ENCODE data around the gene RER1. TPM values are rescaled to one million over a fixed set of nuclear protein-coding genes. Genes with fewer than 3 reads are reported as not detected.
A peak's percentile ranks its signal among the peaks of the same experiment; 100 is the strongest.
"Not testable (repeated sequence)": the region's sequence is repeated elsewhere in the genome, so short reads cannot be mapped to it uniquely, and the experiment has no call there.

RER1 gene
- total RNA-seq, 1 donor from 2014 or later = 164 TPM

GRCh38 chr1:2433936-2434655 is 42.5 kb downstream of the RER1 start:
- intact Hi-C loops (cut with micrococcal nuclease) = no loop called here
- H3K27ac Mint-ChIP-seq = no peak overlapping the region
- no peak overlapping the region for H3K4me3 Mint-ChIP-seq
- no peaks in the 10 kb centered on the region for H3K4me1 Mint-ChIP-seq
- H3K36me3 Mint-ChIP-seq (ENCODE audit: low read depth) = no peaks in the 10 kb centered on the region
- no peaks in the 10 kb centered on the region for H3K9me3 Mint-ChIP-seq
- no peak for DNase-seq
- H3K27me3 Mint-ChIP-seq = no peaks in the 10 kb centered on the region

- no peaks in the 10 kb centered on the region for H3K9me3 Mint-ChIP-seq
- no peaks in the 10 kb centered on the region for H3K27me3 Mint-ChIP-seq
- no peaks in the 10 kb centered on the region for H3K36me3 Mint-ChIP-seq (ENCODE audit: low read depth)
- no peaks in the 10 kb centered on the region for H3K4me1 Mint-ChIP-seq
- intact Hi-C loops (cut with micrococcal nuclease) = no loop called here
- H3K4me3 Mint-ChIP-seq = no peak overlapping the region
- no peak for DNase-seq
- peak overlapping the region; percentile 8 for H3K27ac Mint-ChIP-seq
Observed at GRCh38 chr1:2435091-2435490, 43.5 kb downstream of the RER1 start.

GRCh38 chr1:2435746-2436355 is 44.2 kb downstream of the RER1 start:
- DNase-seq = no peak
- H3K4me1 Mint-ChIP-seq = no peaks in the 10 kb centered on the region
- H3K36me3 Mint-ChIP-seq (ENCODE audit: low read depth) = no peaks in the 10 kb centered on the region
- no peaks in the 10 kb centered on the region for H3K27me3 Mint-ChIP-seq
- intact Hi-C loops (cut with micrococcal nuclease) = no loop called here
- H3K9me3 Mint-ChIP-seq = no peaks in the 10 kb centered on the region
- H3K4me3 Mint-ChIP-seq = no peak overlapping the region
- H3K27ac Mint-ChIP-seq = no peak overlapping the region

GRCh38 chr1:2436876-2437275 is 45.2 kb downstream of the RER1 start:
- Mint-ChIP-seq H3K9me3 (no peaks in the 10 kb centered on the region), H3K4me3 (no peak overlapping the region), H3K27me3 (no peaks in the 10 kb centered on the region), H3K36me3 (ENCODE audit: low read depth) (no peaks in the 10 kb centered on the region), H3K4me1 (no peaks in the 10 kb centered on the region), H3K27ac (no peak overlapping the region)
- DNase-seq = no peak
- intact Hi-C loops (cut with micrococcal nuclease) = no loop called here

- DNase-seq = no peak
- intact Hi-C loops (cut with micrococcal nuclease) = no loop called here
- Mint-ChIP-seq H3K9me3 (no peaks in the 10 kb centered on the region), H3K27me3 (no peaks in the 10 kb centered on the region), H3K36me3 (ENCODE audit: low read depth) (no peaks in the 10 kb centered on the region), H3K4me3 (no peak overlapping the region), H3K27ac (no peak overlapping the region), H3K4me1 (no peaks in the 10 kb centered on the region)
Observed at GRCh38 chr1:2437617-2438016, 46.0 kb downstream of the RER1 start.

- Mint-ChIP-seq H3K4me1 (no peaks in the 10 kb centered on the region), H3K27ac (no peak overlapping the region), H3K9me3 (no peaks in the 10 kb centered on the region), H3K27me3 (peaks cover 2% of the 10 kb centered on the region), H3K4me3 (no peak overlapping the region), H3K36me3 (ENCODE audit: low read depth) (no peaks in the 10 kb centered on the region)
- no peak for DNase-seq
- intact Hi-C loops (cut with micrococcal nuclease) = no loop called here
Observed at GRCh38 chr1:2438038-2438437, 46.4 kb downstream of the RER1 start.

GRCh38 chr1:2438641-2439040 is 47.0 kb downstream of the RER1 start:
- intact Hi-C loops (cut with micrococcal nuclease) = no loop called here
- Mint-ChIP-seq H3K4me1 (no peaks in the 10 kb centered on the region), H3K4me3 (no peak overlapping the region), H3K27me3 (peaks cover 2% of the 10 kb centered on the region), H3K9me3 (no peaks in the 10 kb centered on the region), H3K36me3 (ENCODE audit: low read depth) (no peaks in the 10 kb centered on the region), H3K27ac (no peak overlapping the region)
- no peak for DNase-seq

- H3K27ac Mint-ChIP-seq = no peak overlapping the region
- no peaks in the 10 kb centered on the region for H3K4me1 Mint-ChIP-seq
- no peak overlapping the region for H3K4me3 Mint-ChIP-seq
- no peaks in the 10 kb centered on the region for H3K9me3 Mint-ChIP-seq
- peaks cover 4% of the 10 kb centered on the region for H3K27me3 Mint-ChIP-seq
- intact Hi-C loops (cut with micrococcal nuclease) = no loop called here
- no peak for DNase-seq
- no peaks in the 10 kb centered on the region for H3K36me3 Mint-ChIP-seq (ENCODE audit: low read depth)
Observed at GRCh38 chr1:2439369-2439768, 47.7 kb downstream of the RER1 start.

- intact Hi-C loops (cut with micrococcal nuclease); H3K36me3 Mint-ChIP-seq (ENCODE audit: low read depth); H3K9me3 Mint-ChIP-seq; H3K27ac Mint-ChIP-seq; H3K4me1 Mint-ChIP-seq; H3K27me3 Mint-ChIP-seq; H3K4me3 Mint-ChIP-seq: not testable (repeated sequence)
- peak; percentile 64 for DNase-seq
Observed at GRCh38 chr1:2440346-2440745, 48.7 kb downstream of the RER1 start.

- Mint-ChIP-seq H3K27me3 (peaks cover 9% of the 10 kb centered on the region), H3K9me3 (no peaks in the 10 kb centered on the region), H3K4me3 (no peak overlapping the region), H3K4me1 (no peaks in the 10 kb centered on the region), H3K36me3 (ENCODE audit: low read depth) (no peaks in the 10 kb centered on the region), H3K27ac (no peak overlapping the region)
- intact Hi-C loops (cut with micrococcal nuclease) = no loop called here
- DNase-seq = no peak
Observed at GRCh38 chr1:2441746-2442145, 50.1 kb downstream of the RER1 start.

- H3K4me1 Mint-ChIP-seq = no peaks in the 10 kb centered on the region
- intact Hi-C loops (cut with micrococcal nuclease) = no loop called here
- no peak for DNase-seq
- no peak overlapping the region for H3K27ac Mint-ChIP-seq
- H3K9me3 Mint-ChIP-seq = no peaks in the 10 kb centered on the region
- H3K27me3 Mint-ChIP-seq = peaks cover 9% of the 10 kb centered on the region
- no peak overlapping the region for H3K4me3 Mint-ChIP-seq
- H3K36me3 Mint-ChIP-seq (ENCODE audit: low read depth) = no peaks in the 10 kb centered on the region
Observed at GRCh38 chr1:2442661-2443060, 51.0 kb downstream of the RER1 start.

GRCh38 chr1:2443277-2444137 is 51.9 kb downstream of the RER1 start:
- Mint-ChIP-seq H3K27ac (no peak overlapping the region), H3K36me3 (ENCODE audit: low read depth) (no peaks in the 10 kb centered on the region), H3K4me1 (no peaks in the 10 kb centered on the region), H3K27me3 (peaks cover 9% of the 10 kb centered on the region), H3K4me3 (no peak overlapping the region), H3K9me3 (no peaks in the 10 kb centered on the region)
- intact Hi-C loops (cut with micrococcal nuclease) = no loop called here
- peak; percentile 70 for DNase-seq

- Mint-ChIP-seq H3K9me3 (no peaks in the 10 kb centered on the region), H3K27ac (no peak overlapping the region), H3K4me1 (no peaks in the 10 kb centered on the region), H3K4me3 (no peak overlapping the region), H3K36me3 (ENCODE audit: low read depth) (no peaks in the 10 kb centered on the region), H3K27me3 (peaks cover 9% of the 10 kb centered on the region)
- intact Hi-C loops (cut with micrococcal nuclease) = no loop called here
- no peak for DNase-seq
Observed at GRCh38 chr1:2444138-2444591, 52.5 kb downstream of the RER1 start.

GRCh38 chr1:2445162-2445822 is 53.7 kb downstream of the RER1 start:
- Mint-ChIP-seq H3K4me3 (no peak overlapping the region), H3K4me1 (no peaks in the 10 kb centered on the region), H3K36me3 (ENCODE audit: low read depth) (no peaks in the 10 kb centered on the region), H3K9me3 (no peaks in the 10 kb centered on the region), H3K27ac (no peak overlapping the region), H3K27me3 (peaks cover 9% of the 10 kb centered on the region)
- DNase-seq = no peak
- intact Hi-C loops (cut with micrococcal nuclease) = no loop called here

All from activated CD4-positive, alpha-beta T cell treated with anti-CD3 and anti-CD28 coated beads, Interleukin-2, amount 10 ng/mL, durations not matched to agents 24 days and 14 days (primary cell).